IMR-90 (cell line): ENCODE results near the gene ZBTB38.

ENCODE experiments used
- BHLHE40 ChIP-seq: fragments of 150-350 bp; IDR thresholded peaks from 2 replicates; pipeline ENCODE4 v1.6.1; 2016; ENCODE audit warnings: mild to moderate bottlenecking, low read depth, low read length
- CEBPB ChIP-seq: IDR thresholded peaks from 2 replicates; pipeline ENCODE4 v1.6.1; 2012; ENCODE audit warnings: low read depth, low read length, improper control_type of control experiment
- CTCF ChIP-seq: conservative IDR thresholded peaks from 2 replicates; pipeline ENCODE4 v1.5.1; 2012; ENCODE audit warnings: mild to moderate bottlenecking, low read depth, low read length, improper control_type of control experiment
- ELK1 ChIP-seq: fragments of 150-350 bp; IDR thresholded peaks from 2 replicates; pipeline ENCODE4 v1.6.1; 2016; ENCODE audit warnings: low read depth, mild to moderate bottlenecking, low read length, moderate library complexity, borderline replicate concordance
- FOS ChIP-seq: fragments of 150-350 bp; IDR thresholded peaks from 2 replicates; pipeline ENCODE4 v1.6.1; 2016; ENCODE audit warnings: low read depth, low read length
- MAZ ChIP-seq: IDR thresholded peaks from 2 replicates; pipeline ENCODE4 v1.6.1; 2012; ENCODE audit warnings: low read depth, mild to moderate bottlenecking, low read length, improper control_type of control experiment, moderate library complexity, borderline replicate concordance
- MXI1 ChIP-seq: IDR thresholded peaks from 2 replicates; pipeline ENCODE4 v1.6.1; 2012; ENCODE audit warnings: low read depth, mild to moderate bottlenecking, low read length, moderate library complexity, borderline replicate concordance
- NFE2L2 ChIP-seq: fragments of 150-350 bp; IDR thresholded peaks from 2 replicates; pipeline ENCODE4 v1.6.1; 2016; ENCODE audit warnings: low read depth, mild to moderate bottlenecking, low read length
- POLR2A ChIP-seq: IDR thresholded peaks from 2 replicates; pipeline ENCODE4 v1.6.1; 2012; ENCODE audit warnings: mild to moderate bottlenecking, low read depth, low read length
- SMC3 ChIP-seq: fragments of 150-350 bp; IDR thresholded peaks from 2 replicates; pipeline ENCODE4 v1.6.1; 2016; ENCODE audit warnings: low read depth, mild to moderate bottlenecking, antibody characterized with exemption, low read length, moderate library complexity
- USF2 ChIP-seq: fragments of 150-350 bp; IDR thresholded peaks from 2 replicates; pipeline ENCODE4 v1.6.1; 2017; ENCODE audit warnings: mild to moderate bottlenecking, antibody characterized with exemption, low read length, low read depth

GRCh38 chr3:141403576-141403975, 35.3 kb downstream of the ZBTB38 start:
- TF ChIP-seq CTCF (no peak), BHLHE40 (no peak), POLR2A (no peak), MAZ (no peak), MXI1 (no peak), NFE2L2 (no peak), CEBPB (no peak), FOS (no peak), SMC3 (no peak), ELK1 (no peak), USF2 (no peak)
